ENCODE data around the gene MUS81.

GRCh38 chr11:65879617-65880016 lies 19.4 kb downstream of the MUS81 start, which contains the start of gene CTSW:
- no peak for TF ChIP-seq CTCF (IDR thresholded peaks at IDR 0.05; ENCODE audit: low read length)
- TF ChIP-seq EZH2 (optimal IDR thresholded peaks at IDR 0.05; ENCODE audit: low read depth, low read length) = no peak
